Right atrium auricular region (tissue), 2 donors: ENCODE data around the gene FUT7. TPM values are rescaled to one million over a fixed set of nuclear protein-coding genes. Genes with fewer than 3 reads are reported as not detected.
A peak's percentile ranks its signal among the peaks of the same experiment; 100 is the strongest.

ENCODE experiments used
- DNase-seq: peaks from one replicate; pipeline ENCODE4 v3.0.0-alpha.2; 2019; ENCODE audit warnings: low spot score
- H3K27ac ChIP-seq, 2 donors: fragments of 200-600 bp; sonication (generic); 1 replicate in 1 of 2; 2 replicates in 1 of 2; pipeline ENCODE4 v1.5.1; 2016 to 2019
- H3K27me3 ChIP-seq, 2 donors: fragments of 200-600 bp; sonication (generic); one replicate each; pipeline versions ENCODE4 v1.5.1 to v1.6.0; 2017 to 2019
- H3K36me3 ChIP-seq: fragments of 200-600 bp; sonication (generic); one replicate; pipeline ENCODE4 v1.5.1; 2016
- H3K4me1 ChIP-seq, 2 donors: fragments of 200-600 bp; sonication (generic); one replicate each; pipeline versions ENCODE4 v1.5.1 to v1.6.0; 2017 to 2019
- H3K4me3 ChIP-seq, 2 donors: fragments of 200-600 bp; sonication (generic); 1 replicate in 1 of 2; 2 replicates in 1 of 2; pipeline ENCODE4 v1.5.1; 2017 to 2019; ENCODE audit warnings: mild to moderate bottlenecking in 1 of 2, moderate library complexity in 1 of 2
- H3K9me3 ChIP-seq, 2 donors: fragments of 200-600 bp; sonication (generic); one replicate each; pipeline ENCODE4 v1.5.1; 2019
- CTCF ChIP-seq, 2 donors: fragments of 200-600 bp; sonication (generic); IDR thresholded peaks; one replicate each; pipeline ENCODE4 v1.5.1; 2019; ENCODE audit warnings: antibody characterized with exemption in 2 of 2
- total RNA-seq, 2 donors: library from RNA; depleted of rRNA; stranded (reverse); fragments of >200 nt; gene quantifications; one replicate each; pipeline ENCODE4 v1.1.0, GENCODE V29; 2016

FUT7 gene
- total RNA-seq, 2 donors from 2014 or later, result 0.28 TPM; not detected in 1

- Histone ChIP-seq H3K27me3 (no peaks in the 10 kb centered on the region), H3K9me3 (no peaks in the 10 kb centered on the region), H3K27ac (no peak overlapping the region), H3K36me3 (no peaks in the 10 kb centered on the region), H3K4me3 (peak overlapping the region; percentile 5 to 32), H3K4me1 (peaks cover 0 to 58% of the 10 kb centered on the region in 2 donors)
- TF ChIP-seq CTCF (IDR thresholded peaks at IDR 0.05), result no peak
- no peak for DNase-seq
Observed at GRCh38 chr9:136985027-136985602, 46.8 kb downstream of the FUT7 start.

GRCh38 chr9:136984464-136985026, 47.3 kb downstream of the FUT7 start:
- Histone ChIP-seq H3K36me3 (no peaks in the 10 kb centered on the region), H3K4me1 (peaks cover 0 to 63% of the 10 kb centered on the region in 2 donors), H3K4me3 (no peak overlapping the region), H3K27me3 (no peaks in the 10 kb centered on the region), H3K9me3 (no peaks in the 10 kb centered on the region), H3K27ac (no peak overlapping the region)
- no peak for DNase-seq
- no peak for TF ChIP-seq CTCF (IDR thresholded peaks at IDR 0.05)

- H3K27me3 ChIP-seq, result no peaks in the 10 kb centered on the region
- TF ChIP-seq CTCF (IDR thresholded peaks at IDR 0.05), result no peak
- peak overlapping the region in 1 of 2 donors; percentile 77 for H3K27ac ChIP-seq
- no peaks in the 10 kb centered on the region for H3K36me3 ChIP-seq
- DNase-seq, result no peak
- H3K4me3 ChIP-seq, result no peak overlapping the region
- H3K9me3 ChIP-seq, result no peaks in the 10 kb centered on the region
- H3K4me1 ChIP-seq, result peaks cover 0 to 71% of the 10 kb centered on the region in 2 donors
Observed at GRCh38 chr9:136983656-136984314, 48.1 kb downstream of the FUT7 start.

GRCh38 chr9:136983167-136983566, 48.7 kb downstream of the FUT7 start:
- no peaks in the 10 kb centered on the region for H3K27me3 ChIP-seq

More at GRCh38 chr9:136983167-136983566, 48.7 kb downstream of the FUT7 start:
- Histone ChIP-seq H3K4me1 (peaks cover 0 to 73% of the 10 kb centered on the region in 2 donors), H3K4me3 (no peak overlapping the region), H3K27ac (peak overlapping the region in 1 of 2 donors; percentile 77), H3K36me3 (no peaks in the 10 kb centered on the region), H3K9me3 (no peaks in the 10 kb centered on the region)
- DNase-seq, result no peak
- no peak for TF ChIP-seq CTCF (IDR thresholded peaks at IDR 0.05)
